Liver (tissue), 9 donors: ENCODE data around the gene MIOX. TPM values are rescaled to one million over a fixed set of nuclear protein-coding genes. Genes with fewer than 3 reads are reported as not detected.
A peak's percentile ranks its signal among the peaks of the same experiment; 100 is the strongest.

Experiments
- DNase-seq: peaks from one replicate; pipeline ENCODE4 v3.0.0-alpha.2; 2017; ENCODE audit warnings: low spot score
- H3K27ac ChIP-seq, 2 donors: one replicate each; pipeline ENCODE4 v1.7.0; 2013; ENCODE audit warnings: inconsistent platforms in 2 of 2, low read length in 2 of 2, control low read depth in 1 of 2, low read depth in 1 of 2, mild to moderate bottlenecking in 1 of 2
- H3K27me3 ChIP-seq, 4 donors: one replicate each; pipeline versions ENCODE4 v1.6.1 to v1.7.0; 2013; ENCODE audit warnings: low read length in 3 of 4, inconsistent platforms in 1 of 4, mild to moderate bottlenecking in 1 of 4, moderate library complexity in 1 of 4; ENCODE audit not compliant: control insufficient read depth in 4 of 4, insufficient read depth in 4 of 4
- H3K36me3 ChIP-seq, 4 donors: one replicate each; pipeline versions ENCODE4 v1.6.1 to v1.7.0; 2013; ENCODE audit warnings: low read length in 3 of 4, mild to moderate bottlenecking in 3 of 4, low read depth in 1 of 4, moderate library complexity in 1 of 4; ENCODE audit not compliant: control insufficient read depth in 4 of 4, insufficient read depth in 3 of 4
- H3K4me1 ChIP-seq, 4 donors: one replicate each; pipeline versions ENCODE4 v1.6.1 to v1.7.0; 2013; ENCODE audit warnings: low read length in 3 of 4, mild to moderate bottlenecking in 3 of 4, moderate library complexity in 1 of 4; ENCODE audit not compliant: control insufficient read depth in 4 of 4, insufficient read depth in 4 of 4
- H3K4me3 ChIP-seq, 3 donors: one replicate each; pipeline versions ENCODE4 v1.6.1 to v1.7.0; 2013; ENCODE audit warnings: low read length in 3 of 3, control low read depth in 1 of 3, low read depth in 1 of 3, mild to moderate bottlenecking in 1 of 3
- H3K9ac ChIP-seq, 2 donors: one replicate each; pipeline ENCODE4 v1.7.0; 2013; ENCODE audit warnings: low read length in 2 of 2, mild to moderate bottlenecking in 2 of 2, moderate library complexity in 2 of 2, control low read depth in 1 of 2, low read depth in 1 of 2
- H3K9me3 ChIP-seq, 4 donors: one replicate each; pipeline versions ENCODE4 v1.6.1 to v1.7.0; 2013; ENCODE audit warnings: low read length in 3 of 4; ENCODE audit not compliant: control insufficient read depth in 4 of 4
- FOXA2 ChIP-seq: IDR thresholded peaks from 2 replicates; pipeline ENCODE4 v1.6.1; 2016; ENCODE audit warnings: antibody characterized with exemption
- HNF4A ChIP-seq, 2 donors: conservative IDR thresholded peaks; 2 replicates each; pipeline ENCODE4 v1.6.1; 2016; ENCODE audit warnings: antibody characterized with exemption in 2 of 2, mild to moderate bottlenecking in 2 of 2
- RAD21 ChIP-seq, 2 donors: IDR thresholded peaks; 2 replicates each; pipeline ENCODE4 v1.6.1; 2016; ENCODE audit warnings: antibody characterized with exemption in 2 of 2, mild to moderate bottlenecking in 2 of 2
- SP1 ChIP-seq: IDR thresholded peaks from 2 replicates; pipeline ENCODE4 v1.6.1; 2018; ENCODE audit warnings: antibody characterized with exemption, mild to moderate bottlenecking
- YY1 ChIP-seq: IDR thresholded peaks from 2 replicates; pipeline ENCODE4 v1.6.1; 2016; ENCODE audit warnings: antibody characterized with exemption, mild to moderate bottlenecking
- WGBS: extraction: QIAGEN DNeasy Blood & Tissue Kit; methylation state at CpG from one replicate; pipeline ENCODE4 v1.1.7; 2013; 5-methylcytosine and 5-hydroxymethylcytosine counted together
- polyA plus RNA-seq, 2 donors: library from polyadenylated mRNA; stranded (reverse) in 1 of 2; unstranded in 1 of 2; fragments of 200-250 nt in 1 of 2; fragments of >200 nt in 1 of 2; fragmentation: Nextera tagmentation in 1 of 2; extraction: Ambion mirVana in 1 of 2; gene quantifications; one replicate each; pipeline versions ENCODE4 v1.2.1 to v1.2.3, GENCODE V29; 2013 to 2015
- total RNA-seq, 2 donors: library from RNA; depleted of rRNA; stranded (reverse); fragments of >200 nt; gene quantifications; one replicate each; pipeline ENCODE4 v1.2.3, GENCODE V29; 2014
- TF ChIP-seq, protein P1 (sequence below): IDR thresholded peaks from 2 replicates; pipeline ENCODE4 v1.6.1; 2016; ENCODE audit warnings: antibody characterized with exemption, mild to moderate bottlenecking
- TF ChIP-seq, protein P2 (sequence below): IDR thresholded peaks from 2 replicates; pipeline ENCODE4 v1.6.1; 2016; ENCODE audit warnings: antibody characterized with exemption
- TF ChIP-seq, protein P3 (sequence below): IDR thresholded peaks from 2 replicates; pipeline ENCODE4 v1.6.1; 2016; ENCODE audit warnings: antibody characterized with exemption
- TF ChIP-seq, protein P4 (sequence below): IDR thresholded peaks from 2 replicates; pipeline ENCODE4 v1.6.1; 2016; ENCODE audit warnings: antibody characterized with exemption
- donor health status: healthy.
- donor health status: healthy.
- donor health status: healthy.
- donor health status: healthy.
- donor health status: healthy.

The MIOX gene
- total and polyA plus RNA-seq, 4 donors = not detected

- Histone ChIP-seq H3K27me3 (no peaks in the 10 kb centered on the region), H3K36me3 (peaks cover 0 to 1% (median 0%) of the 10 kb centered on the region in 4 donors), H3K4me3 (peak overlapping the region; percentile 65 to 84 (median 72)), H3K27ac (peak overlapping the region in 1 of 2 donors; percentile 48), H3K4me1 (peaks cover 9 to 41% (median 24%) of the 10 kb centered on the region in 4 donors), H3K9me3 (no peaks in the 10 kb centered on the region), H3K9ac (peak overlapping the region in 1 of 2 donors; percentile 79)
- DNase-seq = no peak
- TF ChIP-seq SP1 (no peak), HNF4A (conservative IDR thresholded peaks at IDR 0.05) (no peak), FOXA2 (no peak), RAD21 (IDR thresholded peaks at IDR 0.05) (no peak), YY1 (no peak)
- TF ChIP-seq, protein P1, sequence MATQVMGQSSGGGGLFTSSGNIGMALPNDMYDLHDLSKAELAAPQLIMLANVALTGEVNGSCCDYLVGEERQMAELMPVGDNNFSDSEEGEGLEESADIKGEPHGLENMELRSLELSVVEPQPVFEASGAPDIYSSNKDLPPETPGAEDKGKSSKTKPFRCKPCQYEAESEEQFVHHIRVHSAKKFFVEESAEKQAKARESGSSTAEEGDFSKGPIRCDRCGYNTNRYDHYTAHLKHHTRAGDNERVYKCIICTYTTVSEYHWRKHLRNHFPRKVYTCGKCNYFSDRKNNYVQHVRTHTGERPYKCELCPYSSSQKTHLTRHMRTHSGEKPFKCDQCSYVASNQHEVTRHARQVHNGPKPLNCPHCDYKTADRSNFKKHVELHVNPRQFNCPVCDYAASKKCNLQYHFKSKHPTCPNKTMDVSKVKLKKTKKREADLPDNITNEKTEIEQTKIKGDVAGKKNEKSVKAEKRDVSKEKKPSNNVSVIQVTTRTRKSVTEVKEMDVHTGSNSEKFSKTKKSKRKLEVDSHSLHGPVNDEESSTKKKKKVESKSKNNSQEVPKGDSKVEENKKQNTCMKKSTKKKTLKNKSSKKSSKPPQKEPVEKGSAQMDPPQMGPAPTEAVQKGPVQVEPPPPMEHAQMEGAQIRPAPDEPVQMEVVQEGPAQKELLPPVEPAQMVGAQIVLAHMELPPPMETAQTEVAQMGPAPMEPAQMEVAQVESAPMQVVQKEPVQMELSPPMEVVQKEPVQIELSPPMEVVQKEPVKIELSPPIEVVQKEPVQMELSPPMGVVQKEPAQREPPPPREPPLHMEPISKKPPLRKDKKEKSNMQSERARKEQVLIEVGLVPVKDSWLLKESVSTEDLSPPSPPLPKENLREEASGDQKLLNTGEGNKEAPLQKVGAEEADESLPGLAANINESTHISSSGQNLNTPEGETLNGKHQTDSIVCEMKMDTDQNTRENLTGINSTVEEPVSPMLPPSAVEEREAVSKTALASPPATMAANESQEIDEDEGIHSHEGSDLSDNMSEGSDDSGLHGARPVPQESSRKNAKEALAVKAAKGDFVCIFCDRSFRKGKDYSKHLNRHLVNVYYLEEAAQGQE = no peak
- TF ChIP-seq, protein P2, sequence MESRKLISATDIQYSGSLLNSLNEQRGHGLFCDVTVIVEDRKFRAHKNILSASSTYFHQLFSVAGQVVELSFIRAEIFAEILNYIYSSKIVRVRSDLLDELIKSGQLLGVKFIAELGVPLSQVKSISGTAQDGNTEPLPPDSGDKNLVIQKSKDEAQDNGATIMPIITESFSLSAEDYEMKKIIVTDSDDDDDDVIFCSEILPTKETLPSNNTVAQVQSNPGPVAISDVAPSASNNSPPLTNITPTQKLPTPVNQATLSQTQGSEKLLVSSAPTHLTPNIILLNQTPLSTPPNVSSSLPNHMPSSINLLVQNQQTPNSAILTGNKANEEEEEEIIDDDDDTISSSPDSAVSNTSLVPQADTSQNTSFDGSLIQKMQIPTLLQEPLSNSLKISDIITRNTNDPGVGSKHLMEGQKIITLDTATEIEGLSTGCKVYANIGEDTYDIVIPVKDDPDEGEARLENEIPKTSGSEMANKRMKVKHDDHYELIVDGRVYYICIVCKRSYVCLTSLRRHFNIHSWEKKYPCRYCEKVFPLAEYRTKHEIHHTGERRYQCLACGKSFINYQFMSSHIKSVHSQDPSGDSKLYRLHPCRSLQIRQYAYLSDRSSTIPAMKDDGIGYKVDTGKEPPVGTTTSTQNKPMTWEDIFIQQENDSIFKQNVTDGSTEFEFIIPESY = no peak
- 5% methylated on average over 62 of the region's 62 CpGs for WGBS
Observed at GRCh38 chr22:50473855-50474671, 12.6 kb upstream of the MIOX start.

GRCh38 chr22:50474710-50475651 lies 11.7 kb upstream of the MIOX start, which contains the start of gene SBF1:
SBF1 (minus strand) TSS chr22:50475035; CDS start chr22:50474840, 195 bp downstream.
- no peaks in the 10 kb centered on the region for H3K9me3 ChIP-seq
- TF ChIP-seq HNF4A (conservative IDR thresholded peaks at IDR 0.05) = no peak
- TF ChIP-seq, protein P3, sequence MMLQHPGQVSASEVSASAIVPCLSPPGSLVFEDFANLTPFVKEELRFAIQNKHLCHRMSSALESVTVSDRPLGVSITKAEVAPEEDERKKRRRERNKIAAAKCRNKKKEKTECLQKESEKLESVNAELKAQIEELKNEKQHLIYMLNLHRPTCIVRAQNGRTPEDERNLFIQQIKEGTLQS = no peak
- TF ChIP-seq YY1 = no peak
- peak; percentile 51 for TF ChIP-seq SP1
- TF ChIP-seq, protein P4, sequence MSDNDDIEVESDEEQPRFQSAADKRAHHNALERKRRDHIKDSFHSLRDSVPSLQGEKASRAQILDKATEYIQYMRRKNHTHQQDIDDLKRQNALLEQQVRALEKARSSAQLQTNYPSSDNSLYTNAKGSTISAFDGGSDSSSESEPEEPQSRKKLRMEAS = no peak
- H3K36me3 ChIP-seq = peaks cover 0 to 1% (median 0%) of the 10 kb centered on the region in 4 donors
- peak; percentile 92 for DNase-seq
- peak within 1 kb of the TSS; percentile 42 to 61 for H3K27ac ChIP-seq
- H3K4me1 ChIP-seq = peaks cover 9 to 41% (median 24%) of the 10 kb centered on the region in 4 donors
- no peaks in the 10 kb centered on the region for H3K27me3 ChIP-seq
- H3K9ac ChIP-seq = peak within 1 kb of the TSS in 1 of 2 donors; percentile 79
- peak within 1 kb of the TSS; percentile 65 to 84 (median 72) for H3K4me3 ChIP-seq
- 3% methylated on average over 97 of the region's 97 CpGs for WGBS
